ENCODE data around the gene NEUROG2. TPM values are rescaled to one million over a fixed set of nuclear protein-coding genes. Genes with fewer than 3 reads are reported as not detected.
"Not testable (repeated sequence)": the region's sequence is repeated elsewhere in the genome, so short reads cannot be mapped to it uniquely, and the experiment has no call there.

Gene NEUROG2
- total RNA-seq, 3 donors from 2014 or later, result 0.29 to 0.33 TPM; not detected in 1

DNA sequence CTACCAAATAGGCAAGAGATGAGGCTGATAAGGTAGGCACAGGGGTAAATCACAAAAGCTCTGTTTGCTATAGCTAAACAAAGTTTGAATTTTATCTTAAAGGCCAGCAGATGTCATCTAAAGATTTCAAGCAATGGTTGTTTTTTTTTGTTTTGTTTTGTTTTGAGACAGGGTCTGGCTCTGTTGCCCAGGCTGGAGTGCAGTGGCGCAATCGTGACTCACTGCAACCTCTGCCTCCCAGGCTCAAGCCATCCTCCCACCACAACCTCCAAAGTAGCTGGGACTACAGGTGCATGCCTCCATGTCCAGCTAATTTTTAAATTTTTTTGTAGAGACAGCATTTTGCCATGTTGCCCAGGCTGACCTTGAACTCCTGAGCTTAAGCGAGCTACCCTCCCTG is 43.1 kb upstream of the NEUROG2 start:
- TF ChIP-seq, protein P1, sequence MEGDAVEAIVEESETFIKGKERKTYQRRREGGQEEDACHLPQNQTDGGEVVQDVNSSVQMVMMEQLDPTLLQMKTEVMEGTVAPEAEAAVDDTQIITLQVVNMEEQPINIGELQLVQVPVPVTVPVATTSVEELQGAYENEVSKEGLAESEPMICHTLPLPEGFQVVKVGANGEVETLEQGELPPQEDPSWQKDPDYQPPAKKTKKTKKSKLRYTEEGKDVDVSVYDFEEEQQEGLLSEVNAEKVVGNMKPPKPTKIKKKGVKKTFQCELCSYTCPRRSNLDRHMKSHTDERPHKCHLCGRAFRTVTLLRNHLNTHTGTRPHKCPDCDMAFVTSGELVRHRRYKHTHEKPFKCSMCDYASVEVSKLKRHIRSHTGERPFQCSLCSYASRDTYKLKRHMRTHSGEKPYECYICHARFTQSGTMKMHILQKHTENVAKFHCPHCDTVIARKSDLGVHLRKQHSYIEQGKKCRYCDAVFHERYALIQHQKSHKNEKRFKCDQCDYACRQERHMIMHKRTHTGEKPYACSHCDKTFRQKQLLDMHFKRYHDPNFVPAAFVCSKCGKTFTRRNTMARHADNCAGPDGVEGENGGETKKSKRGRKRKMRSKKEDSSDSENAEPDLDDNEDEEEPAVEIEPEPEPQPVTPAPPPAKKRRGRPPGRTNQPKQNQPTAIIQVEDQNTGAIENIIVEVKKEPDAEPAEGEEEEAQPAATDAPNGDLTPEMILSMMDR (IDR thresholded peaks at IDR 0.05), result no peak
- TF ChIP-seq POLR2A (IDR thresholded peaks at IDR 0.05) (no peak), POLR2AphosphoS5 (IDR thresholded peaks at IDR 0.05) (no peak)
- Histone ChIP-seq H3K27ac (no peak overlapping the region), H3K27me3 (no peaks in the 10 kb centered on the region), H3K36me3 (no peaks in the 10 kb centered on the region), H3K4me3 (no peak overlapping the region), H3K9me3 (no peaks in the 10 kb centered on the region), H3K4me1 (no peaks in the 10 kb centered on the region)
- no peak for DNase-seq (ENCODE audit: low spot score in 2 of 2)
- intact Hi-C loops (cut with DNase I; ENCODE audit: low total_unique reads), result no loop called here

DNA sequence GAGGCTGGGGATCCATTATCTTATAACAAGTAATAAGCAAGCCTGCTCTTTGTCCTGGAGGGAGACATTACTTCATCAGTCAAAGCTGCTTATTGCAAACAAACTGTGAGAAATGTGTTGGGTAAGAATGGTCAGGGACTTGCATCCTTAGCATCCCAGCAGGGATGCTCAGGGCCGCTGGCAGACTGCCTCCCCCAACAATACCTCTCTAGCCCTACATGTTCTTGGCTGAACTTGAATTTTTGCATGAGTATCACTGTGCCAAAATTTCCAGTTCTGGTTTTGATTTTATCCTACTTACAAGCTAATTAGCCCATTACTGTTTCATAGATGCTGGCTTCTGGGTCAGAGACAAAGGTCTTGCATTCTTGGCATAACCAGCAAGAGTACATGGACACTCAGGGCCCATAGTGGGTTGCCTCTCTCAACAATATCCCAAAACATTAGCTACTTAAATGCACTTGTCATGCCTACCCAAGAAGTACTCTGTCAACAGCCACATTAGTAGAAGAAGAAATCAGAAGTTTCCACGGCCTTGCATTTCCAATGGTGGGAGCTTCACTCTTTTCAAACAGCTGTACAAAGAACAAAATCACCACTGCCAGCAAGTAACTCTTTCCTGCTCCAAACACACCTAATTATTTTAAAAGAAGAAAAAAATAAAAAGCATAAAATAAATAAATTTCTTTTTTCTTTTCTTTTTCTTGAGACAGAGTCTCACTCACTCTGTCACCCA is 41.9 kb upstream of the NEUROG2 start:
- Histone ChIP-seq H3K4me1 (no peaks in the 10 kb centered on the region), H3K9me3 (no peaks in the 10 kb centered on the region), H3K27ac (no peak overlapping the region), H3K36me3 (no peaks in the 10 kb centered on the region), H3K4me3 (no peak overlapping the region), H3K27me3 (no peaks in the 10 kb centered on the region)
- DNase-seq (ENCODE audit: low spot score in 2 of 2), result no peak
- intact Hi-C loops (cut with DNase I; ENCODE audit: low total_unique reads), result no loop called here
- TF ChIP-seq, protein P1 (IDR thresholded peaks at IDR 0.05), result no peak
- TF ChIP-seq POLR2AphosphoS5 (IDR thresholded peaks at IDR 0.05), result no peak
- TF ChIP-seq POLR2A (IDR thresholded peaks at IDR 0.05), result no peak

DNA sequence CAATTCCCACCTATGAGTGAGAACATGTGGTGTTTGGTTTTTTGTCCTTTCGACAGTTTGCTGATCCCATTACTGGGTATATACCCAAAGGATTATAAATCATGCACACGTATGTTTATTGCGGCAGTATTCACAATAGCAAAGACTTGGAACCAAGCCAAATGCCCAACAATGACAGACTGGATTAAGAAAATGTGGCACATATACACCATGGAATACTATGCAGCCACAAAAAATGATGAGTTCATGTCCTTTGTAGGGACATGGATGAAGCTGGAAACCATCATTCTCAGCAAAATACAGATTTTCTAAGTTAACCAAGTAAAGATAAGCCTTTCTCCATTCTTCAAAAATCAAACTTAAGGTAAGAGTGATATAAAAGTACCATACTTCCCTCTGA is 38.3 kb upstream of the NEUROG2 start:
- H3K4me3 ChIP-seq; H3K9me3 ChIP-seq; H3K27me3 ChIP-seq; H3K27ac ChIP-seq; intact Hi-C loops (cut with DNase I; ENCODE audit: low total_unique reads); DNase-seq (ENCODE audit: low spot score in 2 of 2); H3K36me3 ChIP-seq; H3K4me1 ChIP-seq: not testable (repeated sequence)

DNA sequence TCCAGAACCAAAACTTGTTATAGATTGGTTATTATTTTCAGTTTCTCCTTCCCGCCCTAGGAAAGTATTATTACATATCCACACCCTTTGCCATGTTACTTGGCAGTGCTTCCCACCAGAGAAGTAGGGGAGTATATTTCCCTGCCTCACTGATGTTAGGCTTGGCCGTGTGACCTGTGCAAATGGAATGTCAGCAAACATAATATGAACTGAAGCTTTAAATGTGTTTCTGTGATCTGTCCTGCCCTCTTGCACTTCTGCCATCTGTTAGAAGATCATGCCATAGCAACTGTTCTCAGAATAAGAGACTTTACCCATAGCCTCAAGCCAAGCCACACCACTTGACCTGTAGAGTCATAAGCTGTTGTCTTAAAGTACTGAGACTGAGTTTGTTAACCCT is 36.7 kb upstream of the NEUROG2 start:
- intact Hi-C loops (cut with DNase I; ENCODE audit: low total_unique reads), result no loop called here
- TF ChIP-seq, protein P1 (IDR thresholded peaks at IDR 0.05), result no peak
- TF ChIP-seq POLR2A (IDR thresholded peaks at IDR 0.05) (no peak), POLR2AphosphoS5 (IDR thresholded peaks at IDR 0.05) (no peak)
- Histone ChIP-seq H3K27ac (no peak overlapping the region), H3K36me3 (no peaks in the 10 kb centered on the region), H3K4me3 (no peak overlapping the region), H3K4me1 (no peaks in the 10 kb centered on the region), H3K9me3 (no peaks in the 10 kb centered on the region), H3K27me3 (no peaks in the 10 kb centered on the region)
- no peak for DNase-seq (ENCODE audit: low spot score in 2 of 2)

DNA sequence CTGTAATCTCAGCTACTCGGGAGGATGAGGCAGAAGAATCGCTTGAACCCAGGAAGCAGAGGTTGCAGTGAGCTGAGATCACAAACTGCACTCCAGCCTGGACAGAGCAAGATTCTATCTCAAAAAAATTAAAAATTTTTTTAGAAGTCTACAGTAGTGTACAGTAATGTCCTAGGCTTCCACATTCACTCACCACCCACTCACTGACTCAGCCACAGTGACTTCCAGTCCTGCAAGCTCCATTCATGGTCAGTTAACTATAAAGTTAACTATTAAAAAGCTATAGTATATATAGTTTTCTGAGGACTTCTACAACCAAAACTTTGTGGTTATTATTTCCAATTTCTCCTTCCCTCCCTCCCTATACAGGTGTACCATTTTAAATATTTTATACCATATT is 34.7 kb upstream of the NEUROG2 start:
- no peaks in the 10 kb centered on the region for H3K4me1 ChIP-seq
- intact Hi-C loops (cut with DNase I; ENCODE audit: low total_unique reads), result no loop called here
- TF ChIP-seq POLR2AphosphoS5 (IDR thresholded peaks at IDR 0.05), result no peak
- TF ChIP-seq POLR2A (IDR thresholded peaks at IDR 0.05), result no peak
- TF ChIP-seq, protein P1 (IDR thresholded peaks at IDR 0.05), result no peak
- H3K27me3 ChIP-seq, result no peaks in the 10 kb centered on the region
- H3K9me3 ChIP-seq, result no peaks in the 10 kb centered on the region
- no peak for DNase-seq (ENCODE audit: low spot score in 2 of 2)
- no peak overlapping the region for H3K4me3 ChIP-seq
- H3K36me3 ChIP-seq, result no peaks in the 10 kb centered on the region
- H3K27ac ChIP-seq, result no peak overlapping the region
